ENCODE data around the gene PADI4. TPM values are rescaled to one million over a fixed set of nuclear protein-coding genes. Genes with fewer than 3 reads are reported as not detected.

The PADI4 gene
- total and polyA plus RNA-seq, 2 donors (not counting 3 experiments of a cell fraction or from before 2014, with no cell fraction given): not detected

DNA sequence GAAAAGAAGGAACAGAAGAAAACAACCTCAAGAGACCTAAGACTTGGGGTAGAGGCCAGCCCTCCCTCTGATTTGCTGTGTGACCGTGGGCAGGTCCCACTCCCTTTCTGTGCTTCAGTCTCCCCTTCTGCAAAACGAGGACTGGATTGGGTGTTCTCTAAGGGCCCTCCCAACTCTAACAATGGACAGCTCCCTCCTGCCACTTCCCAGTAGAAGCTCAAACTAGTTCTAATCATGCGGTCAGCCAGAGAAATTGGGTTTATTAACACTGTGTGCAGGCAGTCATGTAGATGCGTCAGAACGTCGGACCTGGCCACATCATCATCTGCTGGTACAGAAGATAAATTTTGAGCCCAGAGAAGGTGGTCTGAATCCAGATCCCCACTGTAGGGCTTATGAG is 1.6 kb upstream of the PADI4 start:
- Histone ChIP-seq H3K27me3 (ENCODE audit: control insufficient read depth in 2 of 2, insufficient read depth in 2 of 2, low read length in 2 of 2) (peaks cover 0 to 2% of the 10 kb centered on the region in 2 experiments), H3K4me1 (ENCODE audit: control insufficient read depth, extremely low read depth, insufficient read depth, low read length) (no peaks in the 10 kb centered on the region), H3K79me2 (ENCODE audit: control insufficient read depth, insufficient read depth, low read length) (no peaks in the 10 kb centered on the region), H3K9me3 (replicated peaks; ENCODE audit: control insufficient read depth, insufficient read depth, low read length) (no peaks in the 10 kb centered on the region), H3K9me1 (replicated peaks; ENCODE audit: control insufficient read depth, extremely low read depth, insufficient read depth, low read length) (no peaks in the 10 kb centered on the region), H3K27ac (ENCODE audit: insufficient read depth, low read depth, low read length) (no peak overlapping the region), H3K9ac (replicated peaks; ENCODE audit: extremely low read depth, insufficient read depth, low read length) (no peak overlapping the region), H2AFZ (ENCODE audit: low read depth, low read length) (no peak overlapping the region), H3K4me3 (replicated peaks in 1 of 3; ENCODE audit: insufficient read depth in 1 of 3, low read depth in 1 of 3, low read length in 3 of 3) (no peak overlapping the region), H3K36me3 (ENCODE audit: control insufficient read depth in 2 of 2, extremely low read depth in 1 of 2, insufficient read depth in 2 of 2, low read length in 2 of 2) (no peaks in the 10 kb centered on the region), H3K4me2 (ENCODE audit: insufficient read depth, low read length) (no peak overlapping the region), H4K20me1 (replicated peaks; ENCODE audit: control insufficient read depth, extremely low read depth, insufficient read depth, low read length) (no peaks in the 10 kb centered on the region)
- intact Hi-C loops (cut with micrococcal nuclease) (no loop called here), dilution Hi-C loops (cut with MboI; ENCODE audit: extremely low pct_ligation_motif_present, low sequenced_read_pairs) (no loop called here)
- BruUV-seq (replicated peaks): no TSS peak
- ChIA-PET POLR2A (interaction anchor here (0.6 kb wide), 1 partner anchor 134 kb away, joined by 3 read pairs; no protein-coding TSS in a partner anchor), CTCF (no interaction called here)
- TF ChIP-seq POLR2A (IDR thresholded peaks at IDR 0.05; ENCODE audit: low read depth, low read length) (no peak), FOS (IDR thresholded peaks at IDR 0.05; ENCODE audit: borderline replicate concordance, insufficient read depth, low read length) (no peak), EZH2 (IDR thresholded peaks at IDR 0.05; ENCODE audit: borderline replicate concordance, low read depth, low read length, severe bottlenecking) (no peak), MYC (IDR thresholded peaks at IDR 0.05; ENCODE audit: low read depth, low read length) (no peak), POLR2AphosphoS5 (IDR thresholded peaks at IDR 0.05; ENCODE audit: insufficient read depth, low read depth, low read length) (no peak), JUN (IDR thresholded peaks at IDR 0.05; ENCODE audit: borderline replicate concordance, insufficient read depth, insufficient read length, low read depth) (no peak), GATA2 (IDR thresholded peaks at IDR 0.05; ENCODE audit: insufficient read depth, insufficient read length, low read depth, low read length) (no peak)
- TF ChIP-seq, protein P1, sequence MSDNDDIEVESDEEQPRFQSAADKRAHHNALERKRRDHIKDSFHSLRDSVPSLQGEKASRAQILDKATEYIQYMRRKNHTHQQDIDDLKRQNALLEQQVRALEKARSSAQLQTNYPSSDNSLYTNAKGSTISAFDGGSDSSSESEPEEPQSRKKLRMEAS (IDR thresholded peaks at IDR 0.05; ENCODE audit: insufficient read depth, insufficient read length): no peak
- TF ChIP-seq, protein P2, sequence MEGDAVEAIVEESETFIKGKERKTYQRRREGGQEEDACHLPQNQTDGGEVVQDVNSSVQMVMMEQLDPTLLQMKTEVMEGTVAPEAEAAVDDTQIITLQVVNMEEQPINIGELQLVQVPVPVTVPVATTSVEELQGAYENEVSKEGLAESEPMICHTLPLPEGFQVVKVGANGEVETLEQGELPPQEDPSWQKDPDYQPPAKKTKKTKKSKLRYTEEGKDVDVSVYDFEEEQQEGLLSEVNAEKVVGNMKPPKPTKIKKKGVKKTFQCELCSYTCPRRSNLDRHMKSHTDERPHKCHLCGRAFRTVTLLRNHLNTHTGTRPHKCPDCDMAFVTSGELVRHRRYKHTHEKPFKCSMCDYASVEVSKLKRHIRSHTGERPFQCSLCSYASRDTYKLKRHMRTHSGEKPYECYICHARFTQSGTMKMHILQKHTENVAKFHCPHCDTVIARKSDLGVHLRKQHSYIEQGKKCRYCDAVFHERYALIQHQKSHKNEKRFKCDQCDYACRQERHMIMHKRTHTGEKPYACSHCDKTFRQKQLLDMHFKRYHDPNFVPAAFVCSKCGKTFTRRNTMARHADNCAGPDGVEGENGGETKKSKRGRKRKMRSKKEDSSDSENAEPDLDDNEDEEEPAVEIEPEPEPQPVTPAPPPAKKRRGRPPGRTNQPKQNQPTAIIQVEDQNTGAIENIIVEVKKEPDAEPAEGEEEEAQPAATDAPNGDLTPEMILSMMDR (IDR thresholded peaks at IDR 0.05; ENCODE audit: extremely low read depth in 1 of 2, insufficient read depth in 1 of 2, low read depth in 1 of 2, low read length in 2 of 2): no peak
- DNase-seq (ENCODE audit: low read depth, low spot score) (no peak), FAIRE-seq (no peak)
